HAP-1 (cell line): ENCODE results near the gene DIS3L2.
A peak's percentile ranks its signal among the peaks of the same experiment; 100 is the strongest.

ENCODE experiments used
- DNase-seq, 2 experiments: peaks; one replicate each; pipeline ENCODE4 v3.0.0-alpha.2; 2016 to 2020; ENCODE audit warnings: low spot score in 2 of 2
- H3K27me3 ChIP-seq: fragments of 250-450 bp; sonication (Bioruptor Pico); 2 replicates; pipeline ENCODE4 v1.5.1; 2020; ENCODE audit warnings: low read depth, mild to moderate bottlenecking, moderate library complexity
- H3K36me3 ChIP-seq: fragments of 250-450 bp; sonication (Bioruptor Pico); replicated peaks from 2 replicates; pipeline ENCODE4 v1.5.1; 2020; ENCODE audit warnings: mild to moderate bottlenecking
- H3K4me1 ChIP-seq: fragments of 250-450 bp; sonication (Bioruptor Pico); 2 replicates; pipeline ENCODE4 v1.5.1; 2020; ENCODE audit warnings: mild to moderate bottlenecking
- H3K4me3 ChIP-seq: fragments of 250-450 bp; sonication (Bioruptor Pico); 2 replicates; pipeline ENCODE4 v1.5.1; 2020; ENCODE audit warnings: mild to moderate bottlenecking, moderate library complexity
- H3K9me3 ChIP-seq: fragments of 250-450 bp; sonication (Bioruptor Pico); 2 replicates; pipeline ENCODE4 v1.5.1; 2020; ENCODE audit warnings: mild to moderate bottlenecking, moderate library complexity
- in situ Hi-C: fragments of 300-500 bp; cut with MboI; formaldehyde crosslinking; loops from 3 replicates; pipeline ENCODE4 v1.14.3; 2020; ENCODE audit warnings: low sequenced_read_pairs, inconsistent platforms, mixed read lengths

DIS3L2 gene

GRCh38 chr2:231988179-231988866, 26.8 kb downstream of the DIS3L2 start:
- in situ Hi-C loops = no loop called here
- Histone ChIP-seq H3K4me3 (no peak overlapping the region), H3K4me1 (peaks cover 19% of the 10 kb centered on the region), H3K9me3 (no peaks in the 10 kb centered on the region), H3K36me3 (no peaks in the 10 kb centered on the region), H3K27me3 (no peaks in the 10 kb centered on the region)
- DNase-seq = no peak

GRCh38 chr2:231991664-231992063, 30.2 kb downstream of the DIS3L2 start:
- no peaks in the 10 kb centered on the region for H3K36me3 ChIP-seq
- H3K4me1 ChIP-seq = peaks cover 11% of the 10 kb centered on the region
- no peaks in the 10 kb centered on the region for H3K27me3 ChIP-seq
- in situ Hi-C loops = no loop called here
- no peak for DNase-seq
- H3K4me3 ChIP-seq = no peak overlapping the region
- no peaks in the 10 kb centered on the region for H3K9me3 ChIP-seq

- no peak for DNase-seq
- Histone ChIP-seq H3K36me3 (no peaks in the 10 kb centered on the region), H3K9me3 (no peaks in the 10 kb centered on the region), H3K27me3 (no peaks in the 10 kb centered on the region), H3K4me1 (peaks cover 3% of the 10 kb centered on the region; the same call in 1 of the 2 replicates), H3K4me3 (no peak overlapping the region)
- in situ Hi-C loops = no loop called here
Observed at GRCh38 chr2:231992888-231993287, 31.4 kb downstream of the DIS3L2 start.

DNA sequence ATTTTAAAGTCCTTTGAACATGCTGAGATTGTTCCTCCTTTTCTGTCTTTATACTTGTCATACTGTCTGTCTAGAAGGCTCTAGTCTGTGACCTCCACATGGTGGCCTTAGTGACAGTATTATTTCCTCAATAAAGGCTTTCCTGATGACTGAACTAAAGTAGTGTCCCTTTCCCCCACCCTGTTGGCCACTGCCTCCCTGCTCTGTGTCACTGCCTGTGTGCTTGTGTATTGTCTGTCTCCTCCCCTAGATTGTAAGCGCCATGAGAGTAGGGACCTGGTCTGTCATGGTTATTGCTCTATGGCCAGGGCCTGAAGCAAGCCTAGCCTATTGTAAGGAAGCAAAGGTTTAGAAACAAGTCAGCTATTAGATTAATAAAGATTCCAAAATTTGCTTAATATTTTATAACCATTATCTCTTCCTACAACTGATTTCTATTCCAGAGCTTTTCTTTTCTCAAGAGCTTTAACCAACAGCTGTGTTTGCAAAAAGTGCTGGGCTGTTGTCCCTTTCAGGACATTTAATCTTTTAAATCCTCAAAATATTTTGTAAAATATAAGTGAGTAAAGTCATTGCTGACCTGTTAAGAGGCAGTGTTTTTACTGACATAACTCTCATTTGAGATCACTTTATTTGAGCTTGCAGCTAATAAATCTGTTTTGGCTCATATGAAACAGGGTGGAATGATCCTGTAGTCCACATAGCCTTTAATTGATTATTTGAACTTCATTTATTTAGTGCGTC, 35.5 kb downstream of the DIS3L2 start:
- no peaks in the 10 kb centered on the region for H3K9me3 ChIP-seq
- in situ Hi-C loops = no loop called here
- H3K27me3 ChIP-seq = no peaks in the 10 kb centered on the region
- H3K4me1 ChIP-seq = no peaks in the 10 kb centered on the region
- DNase-seq = no peak
- H3K4me3 ChIP-seq = no peak overlapping the region
- no peaks in the 10 kb centered on the region for H3K36me3 ChIP-seq

DNA sequence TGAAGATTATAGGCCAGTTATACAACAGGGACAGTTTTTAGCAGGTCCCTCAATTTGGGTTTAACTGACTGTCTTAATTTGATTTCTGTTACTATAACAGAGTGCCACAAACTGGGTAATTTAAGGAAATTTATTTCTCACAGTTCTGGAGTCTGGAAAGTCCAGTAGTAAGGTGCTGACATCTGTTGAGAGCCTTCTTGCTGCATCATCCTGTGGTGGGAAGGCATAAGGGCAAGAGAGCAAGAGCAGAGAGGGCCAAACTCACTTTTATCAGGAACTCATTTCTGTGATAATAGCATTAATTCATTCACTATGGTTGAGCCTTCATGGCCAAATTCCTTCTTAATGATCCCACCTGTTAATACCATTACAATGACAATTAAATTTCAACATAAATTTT, 36.5 kb downstream of the DIS3L2 start:
- DNase-seq = no peak
- in situ Hi-C loops = no loop called here
- Histone ChIP-seq H3K4me1 (no peaks in the 10 kb centered on the region), H3K9me3 (no peaks in the 10 kb centered on the region), H3K36me3 (no peaks in the 10 kb centered on the region), H3K4me3 (no peak overlapping the region), H3K27me3 (no peaks in the 10 kb centered on the region)

GRCh38 chr2:232000439-232000838, 38.9 kb downstream of the DIS3L2 start:
- H3K4me3 ChIP-seq = no peak overlapping the region
- H3K9me3 ChIP-seq = no peaks in the 10 kb centered on the region
- in situ Hi-C loops = no loop called here
- no peaks in the 10 kb centered on the region for H3K36me3 ChIP-seq
- no peaks in the 10 kb centered on the region for H3K27me3 ChIP-seq
- H3K4me1 ChIP-seq = no peaks in the 10 kb centered on the region
- DNase-seq = no peak

- H3K27me3 ChIP-seq = no peaks in the 10 kb centered on the region
- H3K4me1 ChIP-seq = no peaks in the 10 kb centered on the region
Observed at GRCh38 chr2:232001073-232001472, 39.6 kb downstream of the DIS3L2 start.

DNA sequence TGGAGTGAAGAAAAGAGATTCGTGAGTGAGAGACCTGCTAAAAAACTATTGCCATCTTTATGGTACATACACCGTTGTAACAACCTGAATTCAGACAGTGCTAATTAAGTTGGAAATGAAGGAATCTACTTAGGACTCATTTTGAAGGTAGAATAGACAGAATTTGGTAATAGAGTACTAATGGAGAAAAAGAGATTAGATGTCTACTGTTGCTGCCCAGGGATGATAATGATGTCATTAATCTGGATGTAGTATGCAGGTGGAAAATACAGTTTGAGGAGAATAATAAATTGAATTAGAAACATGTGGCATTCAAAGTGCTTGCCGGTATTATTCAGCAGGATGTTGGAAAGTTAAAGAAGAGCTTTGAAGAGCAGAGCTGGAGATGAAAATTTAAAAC, 44.7 kb downstream of the DIS3L2 start:
- Histone ChIP-seq H3K4me3 (no peak overlapping the region), H3K9me3 (no peaks in the 10 kb centered on the region), H3K27me3 (no peaks in the 10 kb centered on the region), H3K36me3 (no peaks in the 10 kb centered on the region), H3K4me1 (0 out of 2 replicates have a peak, but pooled peaks cover 3% of the 10 kb centered on the region)
- in situ Hi-C loops = no loop called here
- no peak for DNase-seq

More at GRCh38 chr2:232001073-232001472, 39.6 kb downstream of the DIS3L2 start:
- H3K4me3 ChIP-seq = no peak overlapping the region
- in situ Hi-C loops = no loop called here
- no peaks in the 10 kb centered on the region for H3K36me3 ChIP-seq
- no peak for DNase-seq
- H3K9me3 ChIP-seq = no peaks in the 10 kb centered on the region

GRCh38 chr2:232008907-232009638, 47.6 kb downstream of the DIS3L2 start:
- no peaks in the 10 kb centered on the region for H3K36me3 ChIP-seq
- H3K4me1 ChIP-seq = 0 out of 2 replicates have a peak, but pooled peaks cover 3% of the 10 kb centered on the region
- no peak for DNase-seq
- no peaks in the 10 kb centered on the region for H3K27me3 ChIP-seq
- no peak overlapping the region for H3K4me3 ChIP-seq
- no peaks in the 10 kb centered on the region for H3K9me3 ChIP-seq
- in situ Hi-C loops = no loop called here

DNA sequence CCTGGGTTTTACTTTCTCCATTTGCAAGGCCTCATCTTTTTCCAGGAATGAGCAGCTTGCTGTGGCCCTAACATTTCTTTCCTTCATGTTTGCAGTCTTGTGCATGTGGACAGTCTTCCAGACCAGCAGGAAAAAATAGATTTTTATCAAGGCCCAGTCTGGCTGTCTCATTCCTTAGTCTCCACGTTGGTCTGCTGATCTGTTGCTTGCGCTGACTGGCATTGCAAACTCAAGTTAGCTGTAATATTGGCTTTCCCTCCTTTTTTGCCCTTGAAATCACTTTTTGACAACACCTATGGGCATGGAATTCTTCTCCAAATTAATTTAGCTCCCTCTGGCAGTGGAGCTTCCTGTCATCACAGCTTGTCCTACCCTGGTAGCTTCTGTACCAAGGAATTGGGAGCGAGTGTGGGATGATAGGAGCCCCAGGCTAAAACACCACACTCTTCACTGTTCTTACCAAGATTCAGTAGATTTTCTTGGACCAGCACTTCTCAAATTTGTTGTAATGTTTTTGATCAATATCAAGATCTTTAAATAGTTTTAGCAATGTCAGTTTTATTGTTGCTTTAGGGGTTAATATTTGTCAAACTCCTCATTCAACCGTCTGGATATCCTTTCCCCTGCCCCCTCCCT, 48.2 kb downstream of the DIS3L2 start:
- no peak for DNase-seq
- in situ Hi-C loops = no loop called here
- H3K36me3 ChIP-seq = no peaks in the 10 kb centered on the region
- H3K9me3 ChIP-seq = no peaks in the 10 kb centered on the region
- H3K4me1 ChIP-seq = 0 out of 2 replicates have a peak, but pooled peaks cover 3% of the 10 kb centered on the region
- H3K27me3 ChIP-seq = no peaks in the 10 kb centered on the region
- no peak overlapping the region for H3K4me3 ChIP-seq

DNA sequence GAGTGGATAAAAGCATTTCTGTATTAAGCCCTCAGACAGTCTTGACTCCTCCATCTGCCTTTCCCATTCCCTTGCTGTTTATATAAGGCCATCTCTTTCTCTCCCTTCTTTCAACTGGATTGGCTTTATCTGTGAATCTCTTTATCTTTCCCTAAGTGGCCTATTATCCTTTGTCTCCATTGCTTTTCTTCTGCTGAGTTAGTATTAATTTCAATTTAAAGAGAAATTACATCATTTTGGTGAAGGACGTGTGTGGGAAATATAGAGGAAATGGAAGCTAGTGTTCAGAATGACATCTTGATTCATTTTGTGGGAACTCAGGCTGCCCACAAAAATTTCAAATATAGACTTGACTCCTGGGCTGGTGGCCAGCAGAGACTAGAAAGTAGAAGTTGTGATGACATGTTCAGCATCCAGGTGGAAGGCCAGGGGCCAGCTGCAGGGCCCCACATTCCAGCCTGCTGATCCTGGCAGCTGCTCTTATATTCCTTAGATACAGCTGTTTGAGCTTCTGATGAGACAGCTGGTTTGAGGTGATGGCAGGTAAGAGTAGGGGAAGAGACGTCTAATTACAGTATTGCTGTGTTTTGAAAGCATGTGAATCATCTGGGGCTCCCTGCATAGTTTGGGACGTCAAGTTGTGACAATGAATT, 52.3 kb downstream of the DIS3L2 start:
- H3K27me3 ChIP-seq = no peaks in the 10 kb centered on the region
- in situ Hi-C loops = no loop called here
- DNase-seq = peak in 1 of 2 experiments; percentile 20

DNA sequence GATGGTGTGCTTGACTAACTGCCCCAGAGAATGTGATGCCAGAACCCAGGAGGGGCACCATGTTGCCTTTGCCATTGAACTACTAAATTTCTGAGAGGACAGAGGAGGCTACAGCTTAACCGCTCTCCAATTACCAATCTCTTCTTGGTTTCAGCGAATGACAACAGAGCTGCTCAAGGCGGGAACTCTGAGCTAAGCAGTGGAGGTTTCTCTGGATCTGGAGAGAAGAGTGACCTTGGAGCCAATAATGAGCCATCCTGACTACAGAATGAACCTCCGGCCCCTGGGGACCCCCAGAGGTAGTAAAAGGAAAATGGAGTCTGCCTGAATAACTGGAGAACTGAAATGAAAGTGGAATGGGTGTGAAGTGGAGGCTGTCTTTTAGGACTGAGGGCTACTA, 53.2 kb downstream of the DIS3L2 start:
- Histone ChIP-seq H3K36me3 (peaks cover 4% of the 10 kb centered on the region), H3K9me3 (no peaks in the 10 kb centered on the region), H3K4me3 (no peak overlapping the region), H3K4me1 (no peaks in the 10 kb centered on the region), H3K27me3 (no peaks in the 10 kb centered on the region)
- in situ Hi-C loops = no loop called here
- peak in 1 of 2 experiments; percentile 18 for DNase-seq

More for the DNA sequence above, 52.3 kb downstream of the DIS3L2 start:
- Histone ChIP-seq H3K36me3 (peaks cover 4% of the 10 kb centered on the region), H3K4me3 (no peak overlapping the region), H3K4me1 (0 out of 2 replicates have a peak, but pooled peaks cover 2% of the 10 kb centered on the region), H3K9me3 (no peaks in the 10 kb centered on the region)

DNA sequence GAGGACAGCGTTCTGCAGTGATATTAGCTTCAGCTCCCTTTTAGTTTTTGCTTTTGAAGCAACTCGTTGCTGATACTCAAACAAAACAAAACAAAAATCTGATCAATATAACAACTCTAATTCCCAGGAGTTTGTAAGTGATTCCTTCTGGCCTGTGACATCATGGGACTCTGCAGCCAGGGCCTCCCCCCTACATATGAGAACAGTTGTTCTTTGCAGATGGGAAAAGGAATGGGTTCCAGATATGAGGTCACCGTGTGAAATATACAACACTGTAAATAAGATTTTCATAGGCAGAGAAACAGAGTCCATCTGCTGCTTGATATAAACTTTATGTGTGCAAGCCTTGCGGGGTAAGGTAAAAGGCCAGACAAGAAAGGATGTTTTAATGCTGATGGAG, 56.7 kb downstream of the DIS3L2 start:
- H3K4me1 ChIP-seq = peaks cover 4% of the 10 kb centered on the region; the same call in 1 of the 2 replicates
- in situ Hi-C loops = no loop called here
- no peaks in the 10 kb centered on the region for H3K9me3 ChIP-seq
- H3K36me3 ChIP-seq = peaks cover 4% of the 10 kb centered on the region
- no peaks in the 10 kb centered on the region for H3K27me3 ChIP-seq
- H3K4me3 ChIP-seq = no peak overlapping the region
- no peak for DNase-seq
